Ascending aorta (tissue), 2 donors: ENCODE measurements around the gene TAF1C. TPM values are rescaled to one million over a fixed set of nuclear protein-coding genes. Genes with fewer than 3 reads are reported as not detected.

Experiments used
- DNase-seq, 2 donors: peaks; one replicate each; pipeline ENCODE4 v3.0.0-alpha.2; 2019; ENCODE audit warnings: low spot score in 2 of 2
- H3K27ac ChIP-seq, 2 donors: fragments of 200-600 bp; sonication (generic); one replicate each; pipeline ENCODE4 v1.5.1; 2016 to 2017; ENCODE audit warnings: mild to moderate bottlenecking in 1 of 2
- H3K27me3 ChIP-seq: fragments of 200-600 bp; sonication (generic); one replicate; pipeline ENCODE4 v1.5.1; 2017
- H3K36me3 ChIP-seq, 2 donors: fragments of 200-600 bp; sonication (generic); one replicate each; pipeline ENCODE4 v1.5.1; 2016
- H3K4me1 ChIP-seq, 2 donors: fragments of 200-600 bp; sonication (generic); one replicate each; pipeline ENCODE4 v1.5.1; 2016 to 2017; ENCODE audit warnings: mild to moderate bottlenecking in 1 of 2
- H3K4me3 ChIP-seq, 2 donors: fragments of 200-600 bp; sonication (generic); one replicate each; pipeline ENCODE4 v1.5.1; 2016 to 2017; ENCODE audit warnings: mild to moderate bottlenecking in 1 of 2
- H3K9me3 ChIP-seq, 2 donors: fragments of 200-600 bp; sonication (generic); one replicate each; pipeline ENCODE4 v1.5.1; 2016
- intact Hi-C: fragments of 100-400 bp; cut with DNase I; formaldehyde crosslinking; loops from one replicate; pipeline ENCODE4 v1.15.1; 2023
- total RNA-seq: library from RNA; depleted of rRNA; stranded (reverse); fragments of >200 nt; gene quantifications from one replicate; pipeline ENCODE4 v1.1.0, GENCODE V29; 2016
- TF ChIP-seq, protein P1 (sequence below), 3 experiments: fragments of 200-600 bp in 2 of 3; fragments of 450-650 bp in 1 of 3; sonication (generic) in 2 of 3; IDR thresholded peaks; one replicate each; pipeline ENCODE4 v1.5.1; 2016 to 2019; ENCODE audit warnings: antibody characterized with exemption in 3 of 3, mild to moderate bottlenecking in 1 of 3, moderate library complexity in 1 of 3

The TAF1C gene
- total RNA-seq, 1 donor from 2014 or later: 151 TPM

DNA sequence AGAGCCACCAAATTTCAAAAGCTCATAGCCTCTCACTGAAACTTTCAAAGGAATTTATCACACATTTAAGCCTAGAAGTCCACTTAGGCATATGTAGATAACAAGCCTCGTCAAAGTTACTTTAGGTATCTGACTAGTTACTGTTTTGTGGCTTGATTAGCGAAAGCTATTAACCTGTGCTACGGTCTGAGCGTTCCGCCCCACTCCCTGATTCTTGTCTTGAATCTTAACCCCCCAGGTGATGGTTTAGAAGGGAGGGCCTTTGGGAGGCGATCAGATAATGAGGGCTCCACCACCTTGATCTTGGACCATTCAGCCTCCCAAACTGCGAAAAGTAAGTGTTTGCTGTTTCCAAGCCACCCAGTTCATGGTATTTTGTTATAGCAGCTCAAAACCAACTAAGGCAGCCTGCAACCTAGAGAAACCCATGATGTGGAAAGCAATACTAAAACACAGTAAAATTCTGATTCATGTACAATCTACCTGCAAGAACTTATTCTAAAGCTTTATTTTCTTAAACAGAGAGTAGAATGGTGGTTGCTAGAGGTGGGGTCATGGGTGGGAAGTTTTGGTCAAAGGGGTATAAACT is 49.0 kb downstream of the TAF1C start:
- TF ChIP-seq, protein P1, sequence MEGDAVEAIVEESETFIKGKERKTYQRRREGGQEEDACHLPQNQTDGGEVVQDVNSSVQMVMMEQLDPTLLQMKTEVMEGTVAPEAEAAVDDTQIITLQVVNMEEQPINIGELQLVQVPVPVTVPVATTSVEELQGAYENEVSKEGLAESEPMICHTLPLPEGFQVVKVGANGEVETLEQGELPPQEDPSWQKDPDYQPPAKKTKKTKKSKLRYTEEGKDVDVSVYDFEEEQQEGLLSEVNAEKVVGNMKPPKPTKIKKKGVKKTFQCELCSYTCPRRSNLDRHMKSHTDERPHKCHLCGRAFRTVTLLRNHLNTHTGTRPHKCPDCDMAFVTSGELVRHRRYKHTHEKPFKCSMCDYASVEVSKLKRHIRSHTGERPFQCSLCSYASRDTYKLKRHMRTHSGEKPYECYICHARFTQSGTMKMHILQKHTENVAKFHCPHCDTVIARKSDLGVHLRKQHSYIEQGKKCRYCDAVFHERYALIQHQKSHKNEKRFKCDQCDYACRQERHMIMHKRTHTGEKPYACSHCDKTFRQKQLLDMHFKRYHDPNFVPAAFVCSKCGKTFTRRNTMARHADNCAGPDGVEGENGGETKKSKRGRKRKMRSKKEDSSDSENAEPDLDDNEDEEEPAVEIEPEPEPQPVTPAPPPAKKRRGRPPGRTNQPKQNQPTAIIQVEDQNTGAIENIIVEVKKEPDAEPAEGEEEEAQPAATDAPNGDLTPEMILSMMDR (IDR thresholded peaks at IDR 0.05): no peak
- no peak for DNase-seq
- Histone ChIP-seq H3K27ac (no peak overlapping the region), H3K27me3 (no peaks in the 10 kb centered on the region), H3K36me3 (no peaks in the 10 kb centered on the region), H3K9me3 (no peaks in the 10 kb centered on the region), H3K4me3 (no peak overlapping the region), H3K4me1 (no peaks in the 10 kb centered on the region)
- intact Hi-C loops: no loop called here

DNA sequence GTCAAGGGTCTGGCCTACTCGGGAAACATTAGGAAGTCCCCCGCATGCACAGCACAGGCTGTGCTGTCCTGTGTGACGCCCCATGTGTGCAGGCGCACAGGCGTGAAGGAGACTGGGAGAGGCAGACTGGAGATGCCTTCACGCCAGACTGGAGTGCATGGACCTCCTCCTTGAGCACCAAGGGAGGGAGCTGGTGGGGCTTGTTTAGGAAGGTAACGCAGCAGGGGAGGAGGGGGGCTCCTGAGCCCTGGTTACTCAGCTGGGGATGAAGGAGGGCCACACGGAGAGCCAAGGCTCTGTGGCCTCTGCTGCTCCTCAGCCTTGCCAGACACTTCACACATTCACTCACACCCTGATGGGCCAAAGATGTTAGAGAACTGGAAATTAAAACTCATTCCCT is 49.6 kb downstream of the TAF1C start:
- intact Hi-C loops: no loop called here
- TF ChIP-seq, protein P1 (IDR thresholded peaks at IDR 0.05): no peak
- H3K27ac ChIP-seq: no peak overlapping the region
- no peaks in the 10 kb centered on the region for H3K4me1 ChIP-seq
- DNase-seq: no peak
- H3K4me3 ChIP-seq: no peak overlapping the region
- no peaks in the 10 kb centered on the region for H3K27me3 ChIP-seq
- H3K9me3 ChIP-seq: no peaks in the 10 kb centered on the region
- no peaks in the 10 kb centered on the region for H3K36me3 ChIP-seq

DNA sequence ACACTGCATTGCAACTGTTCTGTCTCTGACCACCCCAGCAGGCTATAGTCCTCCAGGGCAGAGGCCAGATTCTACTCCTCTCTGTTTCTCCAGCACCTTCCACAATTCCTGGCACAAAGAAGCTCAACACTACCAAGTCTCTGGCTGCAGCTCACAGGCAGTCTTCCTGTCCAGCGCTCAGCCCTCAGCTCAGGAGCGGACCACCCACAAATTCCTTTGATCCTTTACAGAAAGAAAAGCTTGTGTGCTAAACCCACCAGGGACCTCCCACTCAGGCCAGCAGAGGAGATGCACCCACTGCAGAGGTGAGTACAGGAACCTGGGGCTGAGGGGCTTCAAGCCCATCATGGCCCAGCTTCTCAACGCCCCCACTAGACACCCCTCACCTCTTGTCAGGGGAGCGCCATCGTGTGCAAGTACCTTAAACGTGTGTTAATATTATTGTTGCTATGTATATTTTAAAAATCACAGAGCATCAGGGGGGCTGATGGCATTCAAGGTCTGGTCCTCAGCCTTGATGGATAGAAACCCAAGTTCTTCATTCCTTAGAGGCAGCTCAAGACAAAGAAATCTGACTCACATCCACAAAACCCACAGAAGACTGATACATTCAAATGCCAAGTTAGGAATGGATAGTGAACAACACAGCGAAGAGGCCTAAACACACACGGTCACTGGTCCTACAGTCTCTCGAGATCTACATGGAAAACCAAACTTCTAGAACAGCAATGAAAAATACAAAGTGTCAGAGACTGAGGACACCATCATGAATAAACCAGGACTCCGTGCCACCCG is 50.3 kb downstream of the TAF1C start:
- H3K4me1 ChIP-seq: no peaks in the 10 kb centered on the region
- no peak overlapping the region for H3K4me3 ChIP-seq
- H3K9me3 ChIP-seq: no peaks in the 10 kb centered on the region
- no peak for DNase-seq
- TF ChIP-seq, protein P1 (IDR thresholded peaks at IDR 0.05): no peak
- no peaks in the 10 kb centered on the region for H3K27me3 ChIP-seq
- H3K27ac ChIP-seq: no peak overlapping the region
- intact Hi-C loops: no loop called here
- no peaks in the 10 kb centered on the region for H3K36me3 ChIP-seq

DNA sequence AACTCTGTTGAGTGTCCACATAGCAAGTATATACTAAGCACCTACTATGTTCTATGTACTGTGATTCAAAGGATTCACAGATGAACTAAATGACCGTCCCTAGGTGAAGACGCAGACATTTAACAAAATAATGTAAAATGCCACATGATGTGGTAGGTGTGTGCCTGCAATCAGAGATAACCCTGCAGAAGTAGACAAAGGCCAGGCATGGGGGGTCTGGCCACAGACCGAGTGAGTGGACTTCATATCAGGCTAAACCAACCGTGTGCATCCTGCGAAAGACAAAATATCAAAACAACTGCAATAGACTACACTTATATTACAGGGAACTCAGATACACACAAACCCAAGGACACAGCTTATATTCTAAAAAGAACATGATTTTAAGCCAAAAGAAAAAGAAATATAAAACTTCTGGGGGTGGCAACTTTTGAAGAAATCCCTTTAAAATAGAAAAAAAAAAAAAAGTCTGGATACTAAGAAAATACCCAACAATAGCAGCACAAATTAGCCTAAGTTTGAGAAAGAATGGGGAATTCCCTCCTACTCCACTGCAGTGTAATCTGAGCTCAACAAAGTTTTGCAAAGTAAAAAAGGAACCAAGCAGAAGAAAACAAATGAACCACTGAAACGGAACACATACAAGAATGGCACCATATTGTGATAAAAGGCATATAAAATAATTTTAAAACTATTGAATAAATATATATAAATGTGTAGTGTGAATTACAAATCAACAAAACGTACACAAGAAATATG is 54.2 kb downstream of the TAF1C start:
- no peak for DNase-seq
- Histone ChIP-seq H3K4me3 (no peak overlapping the region), H3K27me3 (no peaks in the 10 kb centered on the region), H3K36me3 (peaks cover 0 to 29% of the 10 kb centered on the region in 2 donors), H3K9me3 (no peaks in the 10 kb centered on the region), H3K4me1 (no peaks in the 10 kb centered on the region), H3K27ac (no peak overlapping the region)
- TF ChIP-seq, protein P1 (IDR thresholded peaks at IDR 0.05): no peak
- intact Hi-C loops: no loop called here

DNA sequence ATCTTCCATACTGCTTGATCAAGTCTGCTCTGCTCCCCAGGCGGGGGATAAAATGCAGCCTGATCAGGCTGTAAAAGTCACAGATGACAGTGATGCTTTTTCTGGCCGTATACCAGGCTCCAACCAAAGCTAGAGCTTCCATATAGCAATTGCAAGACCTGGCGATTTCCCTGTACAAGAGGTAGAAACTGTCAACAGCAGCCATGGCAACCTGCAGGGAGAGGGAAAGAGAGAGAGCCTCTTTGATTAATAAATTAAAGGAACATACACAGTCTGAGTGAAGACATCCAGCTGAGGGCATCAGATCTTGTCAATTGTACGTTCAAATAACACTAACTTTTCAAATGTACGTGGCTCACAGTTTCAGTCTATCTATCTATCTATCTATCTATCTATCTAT is 55.7 kb downstream of the TAF1C start:
- Histone ChIP-seq H3K4me1 (no peaks in the 10 kb centered on the region), H3K4me3 (no peak overlapping the region), H3K36me3 (peaks cover 0 to 29% of the 10 kb centered on the region in 2 donors), H3K27ac (no peak overlapping the region), H3K9me3 (no peaks in the 10 kb centered on the region), H3K27me3 (no peaks in the 10 kb centered on the region)
- no peak for DNase-seq
- TF ChIP-seq, protein P1 (IDR thresholded peaks at IDR 0.05): no peak
- intact Hi-C loops: no loop called here

Other genes with a start within 250 kb of the TAF1C start
- gene OSGIN1, start 233.8 kb downstream of the TAF1C start, total RNA-seq: 7.8 TPM
- not detected for gene NECAB2, start 218.8 kb downstream of the TAF1C start, total RNA-seq
- not detected for gene SLC38A8, start 144.3 kb downstream of the TAF1C start, total RNA-seq
- gene MBTPS1, start 70.1 kb downstream of the TAF1C start, total RNA-seq: 95.6 TPM
- 12.0 TPM for gene HSDL1, start 41.9 kb downstream of the TAF1C start, total RNA-seq
- gene DNAAF1, start 41.7 kb downstream of the TAF1C start, total RNA-seq: not detected
- gene ADAD2, start 4.1 kb upstream of the TAF1C start, total RNA-seq: not detected
- gene KCNG4, start 53.0 kb upstream of the TAF1C start, total RNA-seq: not detected
- 126 TPM for gene WFDC1, start 107.8 kb upstream of the TAF1C start, total RNA-seq
- not detected for gene ATP2C2, start 181.5 kb upstream of the TAF1C start, total RNA-seq